GM12864 (cell line): ENCODE measurements around the gene SUZ12.
"Not testable (repeated sequence)": the region's sequence is repeated elsewhere in the genome, so short reads cannot be mapped to it uniquely, and the experiment has no call there.

ENCODE experiments used
- DNase-seq: peaks from one replicate; pipeline ENCODE4 v3.0.0-alpha.2; 2011; ENCODE audit warnings: low read depth
- H3K4me3 ChIP-seq: 2 replicates; pipeline ENCODE4 v1.5.1; 2011; ENCODE audit warnings: mild to moderate bottlenecking, low read depth, low read length, control low read depth
- TF ChIP-seq, protein P1 (sequence below): IDR thresholded peaks from 2 replicates; pipeline ENCODE4 v1.5.1; 2011; ENCODE audit warnings: low read depth, mild to moderate bottlenecking, moderate library complexity, low read length, control low read depth, inconsistent platforms; ENCODE audit errors: missing control alignments

The SUZ12 gene

DNA sequence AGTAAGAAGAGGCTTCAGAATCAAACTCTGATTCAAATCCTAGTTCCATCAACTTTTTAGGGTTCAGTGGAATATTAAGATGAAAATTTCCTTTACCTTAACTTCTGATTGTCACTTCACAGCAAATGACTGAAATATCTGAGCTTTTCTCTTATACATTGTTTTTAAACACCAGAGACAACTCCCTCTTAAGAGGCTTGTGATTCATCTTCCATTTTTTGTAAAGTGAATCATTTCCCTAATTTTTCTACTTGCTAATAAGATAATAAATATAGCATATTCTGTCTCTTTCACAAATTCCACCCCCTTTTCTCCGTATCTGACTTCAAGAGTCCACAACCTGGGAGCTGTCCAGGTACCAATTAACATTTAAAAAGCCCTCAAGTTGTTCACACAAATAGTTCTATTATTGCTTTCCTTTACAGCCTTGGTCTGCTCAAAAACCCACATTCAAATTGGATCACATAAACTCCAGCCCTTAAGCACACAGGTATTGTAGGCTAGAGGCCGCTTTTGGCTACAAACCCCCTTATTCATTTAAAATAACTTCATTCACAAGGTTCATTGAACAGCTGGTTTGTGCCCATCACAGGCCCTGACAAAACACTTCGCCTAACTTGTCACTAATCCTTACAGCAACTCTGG is 21.2 kb upstream of the SUZ12 start:
- H3K4me3 ChIP-seq = no peak overlapping the region
- TF ChIP-seq, protein P1, sequence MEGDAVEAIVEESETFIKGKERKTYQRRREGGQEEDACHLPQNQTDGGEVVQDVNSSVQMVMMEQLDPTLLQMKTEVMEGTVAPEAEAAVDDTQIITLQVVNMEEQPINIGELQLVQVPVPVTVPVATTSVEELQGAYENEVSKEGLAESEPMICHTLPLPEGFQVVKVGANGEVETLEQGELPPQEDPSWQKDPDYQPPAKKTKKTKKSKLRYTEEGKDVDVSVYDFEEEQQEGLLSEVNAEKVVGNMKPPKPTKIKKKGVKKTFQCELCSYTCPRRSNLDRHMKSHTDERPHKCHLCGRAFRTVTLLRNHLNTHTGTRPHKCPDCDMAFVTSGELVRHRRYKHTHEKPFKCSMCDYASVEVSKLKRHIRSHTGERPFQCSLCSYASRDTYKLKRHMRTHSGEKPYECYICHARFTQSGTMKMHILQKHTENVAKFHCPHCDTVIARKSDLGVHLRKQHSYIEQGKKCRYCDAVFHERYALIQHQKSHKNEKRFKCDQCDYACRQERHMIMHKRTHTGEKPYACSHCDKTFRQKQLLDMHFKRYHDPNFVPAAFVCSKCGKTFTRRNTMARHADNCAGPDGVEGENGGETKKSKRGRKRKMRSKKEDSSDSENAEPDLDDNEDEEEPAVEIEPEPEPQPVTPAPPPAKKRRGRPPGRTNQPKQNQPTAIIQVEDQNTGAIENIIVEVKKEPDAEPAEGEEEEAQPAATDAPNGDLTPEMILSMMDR = no peak
- DNase-seq = no peak

DNA sequence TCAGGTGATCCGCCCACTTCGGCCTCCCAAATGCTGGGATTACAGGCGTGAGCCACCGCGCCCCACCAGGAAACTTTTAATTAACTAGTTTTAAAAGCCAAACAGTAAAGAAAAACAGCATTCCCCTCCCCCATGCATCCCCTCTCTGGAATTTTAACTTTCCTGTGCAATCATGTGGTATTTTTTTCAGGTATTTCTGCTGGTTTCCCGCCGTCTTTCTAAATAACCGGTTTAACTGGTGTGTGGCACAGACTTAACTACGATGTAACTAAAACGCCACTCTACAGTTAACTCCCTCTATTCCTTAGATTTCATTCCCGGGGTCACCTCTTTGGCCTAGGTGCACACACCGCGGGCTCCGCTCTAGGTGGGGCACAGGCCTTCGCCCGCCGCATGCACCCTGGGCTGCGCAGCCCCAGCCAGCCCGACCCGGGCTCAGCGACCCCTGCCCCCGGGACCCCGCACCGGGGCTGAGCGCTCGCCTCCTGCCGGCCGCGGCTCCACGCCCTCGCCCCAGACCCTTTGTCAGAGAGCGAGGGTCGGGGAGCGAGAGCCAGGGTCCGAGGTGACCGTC is 20.2 kb upstream of the SUZ12 start:
- DNase-seq = no peak
- no peak overlapping the region for H3K4me3 ChIP-seq
- TF ChIP-seq, protein P1 = no peak

DNA sequence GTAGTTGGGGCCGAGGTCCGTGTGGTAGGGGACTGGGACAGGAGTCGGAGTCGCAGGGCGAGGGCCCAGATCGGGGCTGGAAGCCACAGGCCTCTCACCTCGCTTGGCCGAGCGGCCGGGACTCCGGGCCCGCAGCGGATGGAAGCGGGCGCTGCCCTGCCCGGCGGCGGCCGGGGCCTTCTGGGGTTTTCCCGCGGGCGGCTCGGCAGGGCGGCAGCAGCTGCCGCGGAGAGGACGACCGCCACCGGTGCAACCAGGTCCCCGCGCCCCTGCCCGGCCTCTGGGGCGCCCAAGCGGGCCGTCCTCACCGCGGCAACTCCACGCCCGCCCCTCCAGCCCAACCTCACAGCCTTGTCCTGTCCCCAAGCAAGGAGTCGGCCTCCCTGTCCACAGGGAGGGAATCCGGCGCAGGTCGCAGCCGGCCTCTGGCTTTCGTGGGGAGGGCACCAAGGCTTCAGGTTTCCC is 19.7 kb upstream of the SUZ12 start:
- H3K4me3 ChIP-seq = no peak overlapping the region
- TF ChIP-seq, protein P1 = no peak
- DNase-seq = no peak

DNA sequence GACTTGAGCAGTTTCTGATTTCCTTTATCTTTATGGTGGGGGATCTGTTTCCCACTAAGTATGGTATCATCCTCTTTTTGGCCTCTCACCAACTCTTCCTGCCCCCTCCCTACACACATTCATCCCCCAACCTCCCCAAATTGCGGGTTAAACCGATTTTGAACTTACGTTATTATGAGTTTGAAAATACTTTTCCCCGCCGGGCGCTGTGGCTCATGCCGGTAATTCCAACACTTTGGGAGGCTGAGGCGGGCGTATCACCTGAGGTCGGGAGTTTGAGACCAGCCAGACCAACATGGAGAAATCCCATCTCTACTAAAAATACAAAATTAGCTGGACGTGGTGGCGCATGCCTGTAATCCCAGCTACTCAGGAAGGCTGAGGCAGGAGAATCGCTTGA is 19.1 kb upstream of the SUZ12 start:
- H3K4me3 ChIP-seq, DNase-seq: not testable (repeated sequence)

DNA sequence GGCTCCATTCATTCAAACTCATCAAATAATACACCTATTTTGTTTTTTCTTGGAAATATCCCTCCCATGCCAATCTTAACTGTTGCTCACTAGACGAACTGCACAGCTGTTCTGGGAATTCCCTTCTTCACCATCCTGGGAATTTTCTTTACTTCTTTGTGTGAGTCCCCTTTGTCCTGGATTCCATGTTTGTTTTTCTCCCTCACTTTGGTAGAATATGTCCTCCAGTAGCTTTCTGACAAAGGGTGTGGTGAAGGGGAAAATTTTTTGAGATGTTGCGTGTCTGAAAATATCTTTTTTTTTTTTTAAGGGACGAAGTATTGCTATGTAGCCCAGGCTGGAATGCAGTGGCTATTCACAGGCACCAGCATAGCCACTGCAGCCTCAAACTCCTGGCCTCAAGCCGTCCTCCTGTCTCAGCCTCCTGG is 18.1 kb upstream of the SUZ12 start:
- DNase-seq = no peak
- TF ChIP-seq, protein P1 = no peak
- H3K4me3 ChIP-seq = no peak overlapping the region

DNA sequence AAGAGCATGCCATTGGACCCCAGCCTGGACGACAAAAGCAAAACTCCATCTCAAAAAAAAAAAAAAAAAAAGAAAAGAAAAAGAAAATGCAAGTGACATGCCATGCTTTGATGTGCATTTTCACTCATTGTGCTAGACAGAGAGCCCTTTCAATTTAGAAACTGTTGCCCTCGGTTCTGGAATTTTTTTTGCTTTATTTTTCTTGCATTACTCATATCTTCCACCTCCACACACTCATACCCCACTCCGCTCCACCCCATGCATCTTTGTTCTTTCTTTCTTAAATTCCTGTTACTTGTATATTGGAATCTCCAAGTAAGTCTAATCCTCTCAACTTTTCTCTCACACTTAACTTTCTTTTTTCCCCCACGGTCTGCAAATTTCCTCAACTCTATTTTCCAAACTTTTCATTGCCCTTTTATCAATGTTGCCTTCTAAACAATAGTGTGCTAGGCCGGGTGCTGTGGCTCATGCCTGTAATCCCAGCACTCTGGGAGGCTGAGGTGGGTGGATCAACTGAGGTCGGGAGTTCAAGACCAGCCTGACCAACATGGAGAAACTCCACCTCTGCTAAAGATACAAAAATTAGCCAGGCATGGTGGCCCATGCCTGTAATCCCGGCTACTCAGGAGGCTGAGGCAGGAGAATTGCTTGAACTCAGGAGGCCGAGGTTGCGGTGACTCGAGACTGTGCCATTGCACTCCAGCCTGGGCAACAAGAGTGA is 16.8 kb upstream of the SUZ12 start:
- no peak for DNase-seq
- TF ChIP-seq, protein P1 = no peak
- H3K4me3 ChIP-seq = no peak overlapping the region

DNA sequence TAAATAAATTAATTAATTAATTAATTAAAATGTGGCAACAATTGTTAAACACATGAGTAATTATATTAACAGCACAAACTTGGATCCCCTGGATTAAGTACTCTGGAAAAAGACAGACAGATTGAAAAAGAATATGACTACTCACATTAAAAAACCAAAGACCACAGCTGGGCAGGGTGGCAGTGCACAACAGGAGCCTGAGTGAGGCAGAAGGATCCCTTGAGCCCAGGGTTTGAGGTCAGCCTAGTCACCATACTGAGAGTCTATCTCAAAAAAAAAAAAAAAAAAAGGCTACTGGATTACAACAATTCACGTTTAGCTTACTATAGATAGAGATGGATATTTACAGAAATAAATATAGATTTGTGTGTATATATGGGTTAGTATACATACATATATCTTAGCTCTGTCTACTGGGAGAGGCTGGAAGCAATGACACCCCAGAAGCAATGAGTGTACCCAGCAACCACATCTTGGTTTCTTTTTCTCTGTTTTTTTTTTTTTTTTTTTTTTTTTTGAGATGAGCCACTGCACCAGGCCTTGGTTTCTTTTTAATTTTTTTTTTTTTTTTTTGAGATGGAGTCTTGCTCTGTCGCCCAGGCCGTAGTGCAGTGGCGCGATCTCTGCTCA is 10.6 kb upstream of the SUZ12 start:
- no peak for DNase-seq
- no peak overlapping the region for H3K4me3 ChIP-seq
- TF ChIP-seq, protein P1 = no peak
